HG02840 (cell line): Measurements from ENCODE around the gene EPAS1.
"Not testable (repeated sequence)": the region's sequence is repeated elsewhere in the genome, so short reads cannot be mapped to it uniquely, and the experiment has no call there.

Experiments
- ATAC-seq: cut with Tn5 transposase; IDR thresholded peaks from one replicate; pipeline ENCODE4 v1.9.1; 2021; ENCODE audit warnings: mild to moderate bottlenecking, moderate library complexity, moderate number of reproducible peaks; ENCODE audit not compliant: unreplicated experiment, low FRiP score

EPAS1 gene

DNA sequence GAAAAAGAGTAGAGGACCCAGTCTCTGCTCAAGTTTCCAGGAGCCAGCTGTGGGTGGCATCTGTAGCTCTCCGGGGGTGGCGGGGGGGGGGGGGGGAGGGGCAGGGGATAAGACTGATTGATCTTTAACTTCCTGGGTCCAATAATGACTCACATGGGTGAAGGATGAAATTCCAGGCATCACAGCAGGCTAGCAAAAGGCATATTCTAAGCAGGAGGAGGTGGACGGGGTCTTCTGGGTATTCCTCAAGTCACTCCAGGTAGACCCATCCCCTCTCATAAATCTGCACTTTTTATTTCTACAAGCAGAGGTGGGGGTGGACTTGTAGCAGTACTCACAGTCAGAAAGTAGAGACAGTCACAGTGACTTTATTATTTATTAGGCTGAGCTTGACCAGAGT, 96.7 kb downstream of the EPAS1 start:
- no peak for ATAC-seq

DNA sequence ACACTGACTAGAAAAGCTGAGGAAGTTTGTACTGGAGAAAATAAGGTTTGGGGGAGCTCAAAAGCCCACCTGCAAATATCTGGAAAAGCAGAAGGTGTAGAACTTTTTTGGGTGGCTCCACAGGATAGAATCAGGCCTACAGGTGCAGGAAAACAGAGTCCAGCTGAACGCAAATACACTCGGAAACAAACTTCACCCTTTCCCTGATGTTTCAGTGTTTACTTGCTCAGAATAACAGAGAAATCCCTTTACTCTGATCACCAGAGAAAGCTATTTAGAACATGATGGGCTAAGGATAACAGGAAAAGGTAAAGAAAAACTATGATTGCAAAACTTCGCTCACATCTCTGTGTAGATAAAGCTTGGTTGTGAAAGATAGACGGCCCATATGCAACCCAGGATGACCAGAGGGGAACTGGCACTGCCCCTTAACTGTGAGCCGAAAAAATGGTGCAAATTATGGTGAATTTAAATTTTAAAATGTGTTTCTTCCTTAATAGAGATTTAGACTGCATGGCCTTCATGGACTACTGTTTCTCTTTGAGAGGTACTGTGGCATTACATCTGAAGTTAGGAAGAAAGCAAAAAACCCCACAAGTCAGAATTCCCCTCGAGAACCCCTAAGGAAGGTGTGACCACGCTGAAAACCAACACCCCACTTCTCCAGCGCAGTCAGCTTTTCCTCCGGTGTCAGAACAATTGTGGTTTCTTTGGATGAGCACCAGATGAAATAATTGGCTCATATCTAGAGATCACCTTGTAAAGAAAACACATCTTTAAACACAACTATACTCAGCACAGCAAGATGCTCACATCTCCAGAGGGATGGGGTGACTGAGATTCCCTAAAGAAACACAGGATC, 97.7 kb downstream of the EPAS1 start:
- ATAC-seq = no peak

DNA sequence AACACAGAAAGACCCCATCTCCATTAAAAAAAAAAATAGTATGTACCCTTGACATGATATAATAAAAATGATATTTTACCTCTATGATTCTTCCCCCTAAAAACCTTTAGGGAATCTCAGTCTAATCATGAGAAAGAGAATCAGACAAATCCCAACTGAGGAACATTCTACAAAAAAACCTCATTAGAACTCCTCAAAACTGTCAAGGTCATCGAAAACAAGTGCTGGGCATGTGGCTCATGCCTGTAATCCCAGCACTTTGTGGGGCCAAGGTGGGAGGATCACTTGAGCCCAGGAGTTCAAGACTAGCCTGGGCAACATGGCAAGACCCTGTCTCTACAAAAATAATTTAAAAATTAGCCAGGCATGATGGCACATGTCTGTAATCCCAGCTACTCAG, 98.5 kb downstream of the EPAS1 start:
- ATAC-seq = not testable (repeated sequence)

DNA sequence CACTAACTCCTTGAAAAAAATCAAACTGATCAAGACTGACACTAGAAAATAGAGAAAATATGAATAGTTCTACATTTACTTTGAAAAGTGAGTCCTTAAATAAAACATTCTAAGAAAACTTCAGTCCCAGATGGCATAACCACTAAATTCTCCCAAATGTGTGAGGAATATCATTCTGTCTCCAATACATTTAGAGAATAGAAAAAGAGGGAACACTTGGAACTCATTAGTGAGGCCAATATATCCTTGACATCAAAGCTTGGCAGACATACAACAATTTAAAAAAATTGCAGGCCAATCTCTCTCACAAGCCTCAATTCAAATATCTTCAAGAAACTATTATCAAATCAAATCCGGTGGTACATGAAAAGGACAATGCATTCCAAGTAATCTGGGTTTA, 102.8 kb downstream of the EPAS1 start:
- ATAC-seq = no peak

DNA sequence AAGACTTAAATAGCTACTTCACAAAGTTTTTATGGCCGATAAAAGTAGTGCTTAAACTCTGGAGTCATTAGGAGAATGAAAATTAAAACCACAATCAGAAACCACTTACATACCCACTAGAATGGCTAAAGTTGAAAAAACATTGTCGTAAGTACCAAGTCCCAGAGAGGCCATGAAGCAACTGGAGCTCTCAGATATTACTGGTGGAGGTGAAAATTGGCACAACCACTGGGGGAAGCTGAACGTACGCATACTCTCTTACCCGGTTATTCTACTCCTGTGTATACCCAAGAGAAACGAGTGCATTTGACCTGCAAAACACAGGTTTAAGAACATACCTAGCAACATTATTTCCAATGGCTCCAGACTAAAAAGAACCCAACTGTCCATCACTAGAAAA, 105.7 kb downstream of the EPAS1 start:
- no peak for ATAC-seq

DNA sequence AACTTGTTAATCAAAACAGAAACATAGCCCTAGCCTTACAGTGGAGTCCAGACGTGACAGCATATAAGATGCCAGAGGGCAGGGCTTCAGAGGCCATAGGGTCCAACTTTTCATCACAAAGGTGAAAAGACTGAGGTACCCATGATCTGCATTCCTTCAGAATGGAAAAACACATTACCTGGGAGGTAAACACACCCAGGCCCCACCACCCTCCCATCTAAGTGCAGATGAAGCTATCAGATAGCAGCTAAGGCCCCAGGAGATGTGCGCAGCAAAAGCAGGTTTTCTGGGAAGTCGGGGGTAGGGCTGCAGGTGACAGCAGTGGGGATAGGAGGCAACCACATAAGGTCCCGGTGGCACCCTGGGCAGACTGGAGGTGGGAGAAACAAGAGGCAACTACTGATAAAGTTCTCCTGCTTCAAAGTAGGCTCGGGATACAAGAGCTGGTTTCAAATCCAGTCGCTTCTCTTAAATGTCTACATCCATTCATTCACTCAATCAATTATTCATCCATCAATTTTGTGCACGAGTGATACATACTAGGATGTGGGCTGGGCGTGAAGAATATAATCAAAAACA, 107.1 kb downstream of the EPAS1 start:
- no peak for ATAC-seq

DNA sequence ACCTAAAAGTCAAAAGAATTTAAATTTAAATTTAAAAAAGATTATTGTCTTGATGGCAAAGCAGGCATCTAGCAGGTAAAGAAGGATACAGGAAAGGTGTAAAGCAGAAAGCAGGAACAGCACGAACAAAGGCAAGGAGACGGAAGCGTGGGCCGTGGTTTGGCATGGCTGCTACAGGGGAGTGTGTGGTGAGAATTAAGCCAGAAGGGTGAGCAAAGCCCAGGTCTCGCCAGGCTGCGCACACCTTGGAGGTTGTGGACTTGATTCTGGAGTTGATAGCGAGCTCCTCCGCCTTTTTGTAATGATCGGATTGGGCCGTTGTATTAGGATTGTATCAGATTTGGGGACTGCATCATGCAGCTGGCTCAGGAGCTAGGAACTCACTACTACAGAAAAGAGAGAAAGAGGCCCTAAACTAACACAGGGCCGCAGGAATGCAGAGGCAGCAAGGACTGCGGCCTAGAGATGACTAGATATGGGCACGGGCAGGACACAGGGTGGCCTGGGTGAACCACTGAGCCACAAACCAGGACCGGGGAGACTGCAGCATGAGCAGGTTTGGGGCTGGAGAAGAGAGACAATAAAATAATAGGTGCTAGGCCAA, 110.7 kb downstream of the EPAS1 start:
- no peak for ATAC-seq

DNA sequence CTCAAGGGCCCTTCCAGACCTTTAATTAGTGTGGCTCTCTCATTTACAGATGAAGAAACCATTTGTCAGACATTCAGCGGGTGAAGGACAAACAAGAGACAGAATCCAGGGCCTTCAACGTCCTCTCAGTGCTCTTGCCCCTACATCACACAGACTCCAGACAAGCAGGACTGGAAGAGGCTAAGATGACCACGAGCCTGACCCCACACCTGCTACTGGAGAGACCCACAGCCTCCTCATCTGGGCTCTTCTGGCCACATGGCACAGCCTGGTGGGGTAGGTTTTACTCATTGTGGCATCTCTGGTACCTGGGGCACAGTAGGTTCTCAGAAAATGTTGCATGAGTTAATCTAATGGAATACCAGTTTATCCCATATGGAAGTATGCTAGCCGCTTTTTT, 112.5 kb downstream of the EPAS1 start:
- ATAC-seq = no peak

DNA sequence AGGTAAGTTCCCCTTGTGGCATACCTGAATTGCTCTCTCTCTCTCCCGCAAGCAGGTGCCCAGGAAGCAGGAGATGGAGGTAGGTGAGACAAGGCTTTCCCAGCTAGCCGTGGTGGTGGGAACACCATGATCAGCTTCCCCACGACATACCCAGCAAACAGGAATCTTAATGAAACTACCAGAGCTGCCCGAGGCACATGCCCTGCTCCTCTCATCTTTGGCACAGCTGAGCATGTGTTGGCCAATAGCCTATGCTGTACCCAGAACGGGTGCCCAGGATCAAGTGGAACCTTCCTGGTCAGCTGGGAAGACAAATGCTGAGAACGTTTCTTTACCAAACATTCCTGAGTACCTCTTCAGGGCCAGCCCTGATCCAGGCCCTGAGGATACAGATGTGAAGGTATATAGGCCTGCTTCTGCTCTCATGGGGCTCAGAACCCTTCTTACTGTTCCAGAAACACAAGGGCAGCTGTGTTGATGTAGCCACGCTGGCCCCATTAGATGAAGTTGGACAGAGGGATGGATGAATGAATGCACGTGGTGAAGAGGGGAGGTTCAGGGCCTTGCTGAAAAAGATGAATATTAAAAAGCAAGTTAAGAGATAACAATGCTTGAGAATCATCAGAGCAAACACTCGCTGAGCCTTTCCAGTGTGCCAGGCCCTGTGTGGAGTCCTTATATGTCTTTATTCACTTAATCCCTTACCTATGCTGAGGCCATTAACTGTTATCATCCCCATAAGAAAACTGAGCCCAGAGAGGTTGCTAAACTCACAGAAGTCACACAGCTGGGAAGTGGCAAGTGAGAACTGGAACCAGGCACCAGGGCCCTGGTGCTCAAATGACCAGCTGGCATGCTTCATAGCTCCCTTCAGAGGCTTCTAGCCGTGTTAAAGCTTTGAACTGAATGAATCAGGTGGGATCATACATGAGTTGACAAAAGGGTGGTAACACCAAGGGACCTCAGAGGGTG, 113.4 kb downstream of the EPAS1 start:
- no peak for ATAC-seq

DNA sequence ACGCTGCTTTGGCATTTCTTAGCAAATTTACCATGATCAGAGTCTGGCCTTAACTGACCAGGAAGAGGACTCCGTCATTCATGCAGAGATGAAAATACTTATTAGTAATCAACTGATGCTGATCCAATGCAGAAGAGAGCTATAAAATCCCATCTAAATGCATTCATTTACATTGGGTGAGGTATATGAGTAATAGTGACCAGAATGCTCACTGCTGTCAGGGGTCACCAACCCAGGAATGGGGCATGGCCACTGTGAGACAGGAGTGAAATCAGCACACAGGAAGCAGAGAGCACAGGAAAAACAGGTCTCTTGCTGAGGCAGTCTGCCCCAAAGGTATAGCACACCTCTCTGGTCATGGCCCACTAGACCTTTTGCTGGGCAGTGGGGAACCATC, 114.0 kb downstream of the EPAS1 start:
- ATAC-seq = no peak

DNA sequence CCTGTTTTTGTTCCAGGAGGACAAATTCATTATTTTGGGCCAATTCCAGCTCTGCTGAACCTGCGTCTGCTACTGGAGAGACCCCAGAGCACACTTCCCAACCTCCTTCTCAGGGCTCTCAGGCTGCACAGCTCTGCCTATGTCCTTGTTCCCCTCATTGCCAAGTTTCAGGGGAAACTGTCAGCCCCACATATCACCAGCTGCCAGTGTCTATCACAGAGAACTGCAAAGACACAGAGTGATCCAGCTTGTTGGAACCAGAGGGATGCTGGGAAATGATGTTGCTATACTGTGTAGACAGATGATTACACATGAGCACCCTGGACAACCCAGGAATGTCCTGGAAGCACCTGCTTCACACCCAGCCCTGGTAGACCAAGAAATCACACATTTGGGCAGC, 114.8 kb downstream of the EPAS1 start:
- ATAC-seq = no peak

DNA sequence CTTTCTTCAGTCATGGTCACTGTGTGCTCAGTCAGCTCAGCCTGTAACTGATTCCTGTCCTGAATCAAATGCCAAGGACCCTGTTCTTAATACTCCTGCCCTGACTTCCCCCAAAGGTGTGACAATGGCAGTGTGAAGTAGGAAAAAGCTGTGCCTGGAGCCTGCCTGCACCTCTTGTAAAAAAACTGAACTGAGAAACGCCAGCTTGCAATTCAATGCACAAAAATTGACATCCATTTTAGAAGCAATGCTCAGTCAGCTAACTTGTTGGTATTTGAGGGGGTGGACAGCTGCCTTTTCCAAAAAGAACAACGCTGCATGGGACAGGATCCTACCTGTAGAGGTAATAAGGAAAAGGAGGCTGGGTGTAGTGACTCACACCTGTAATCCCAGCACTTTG, 115.9 kb downstream of the EPAS1 start:
- no peak for ATAC-seq

DNA sequence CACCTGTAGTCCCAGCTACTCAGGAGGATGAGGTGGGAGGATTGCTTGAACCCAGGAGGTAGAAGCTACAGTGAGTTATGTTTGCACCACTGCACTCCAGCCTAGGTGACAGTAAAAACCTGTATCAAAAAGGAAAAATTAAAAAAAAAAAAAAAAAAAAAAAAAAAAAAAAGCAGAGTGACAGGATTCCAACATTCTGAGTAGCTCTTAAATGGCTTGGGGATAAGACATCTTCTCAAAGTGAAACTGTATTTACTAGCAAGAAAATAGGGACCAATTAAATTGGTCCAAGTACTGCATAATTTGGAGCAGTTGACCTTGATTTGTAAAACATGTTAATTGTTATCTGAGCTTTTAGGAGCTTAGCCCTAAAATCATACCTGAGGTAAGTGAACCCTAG, 116.4 kb downstream of the EPAS1 start:
- no peak for ATAC-seq

DNA sequence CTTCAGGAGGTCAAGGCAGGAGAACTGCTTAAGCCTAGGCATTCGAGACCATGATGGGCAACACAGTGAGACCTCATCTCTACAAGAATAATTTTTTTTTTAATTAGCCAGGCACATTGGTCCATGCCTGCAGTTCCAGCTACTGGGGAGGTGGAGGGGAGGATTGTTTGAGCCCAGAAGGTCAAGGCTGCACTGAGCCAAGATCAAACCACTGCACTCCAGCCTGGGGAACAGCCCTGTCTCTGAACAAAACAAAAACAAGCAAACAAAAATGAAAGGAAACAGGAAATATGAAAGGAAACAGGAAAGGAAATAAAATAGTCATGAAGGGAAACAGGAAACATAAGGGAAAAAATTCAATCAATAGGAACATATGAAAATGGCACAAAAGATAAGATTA, 117.5 kb downstream of the EPAS1 start:
- no peak for ATAC-seq

DNA sequence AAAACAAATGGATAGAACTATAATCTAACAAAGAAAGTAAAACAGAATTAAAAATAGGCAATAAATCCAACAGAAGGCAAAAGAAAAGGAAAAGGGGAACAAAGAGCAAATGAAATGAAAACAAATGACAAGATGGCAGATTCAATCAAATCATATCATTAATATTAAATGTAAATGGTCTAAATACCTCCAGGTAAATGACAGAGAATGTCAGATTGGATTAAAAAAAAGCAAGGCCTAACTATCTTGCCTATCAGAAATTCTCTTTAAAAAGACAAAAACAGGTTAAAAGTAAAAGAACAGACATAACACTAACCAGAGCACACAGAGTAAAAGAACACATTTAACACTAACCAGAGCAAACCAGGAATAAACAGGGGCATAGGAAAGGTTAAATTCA, 119.1 kb downstream of the EPAS1 start:
- ATAC-seq = no peak

DNA sequence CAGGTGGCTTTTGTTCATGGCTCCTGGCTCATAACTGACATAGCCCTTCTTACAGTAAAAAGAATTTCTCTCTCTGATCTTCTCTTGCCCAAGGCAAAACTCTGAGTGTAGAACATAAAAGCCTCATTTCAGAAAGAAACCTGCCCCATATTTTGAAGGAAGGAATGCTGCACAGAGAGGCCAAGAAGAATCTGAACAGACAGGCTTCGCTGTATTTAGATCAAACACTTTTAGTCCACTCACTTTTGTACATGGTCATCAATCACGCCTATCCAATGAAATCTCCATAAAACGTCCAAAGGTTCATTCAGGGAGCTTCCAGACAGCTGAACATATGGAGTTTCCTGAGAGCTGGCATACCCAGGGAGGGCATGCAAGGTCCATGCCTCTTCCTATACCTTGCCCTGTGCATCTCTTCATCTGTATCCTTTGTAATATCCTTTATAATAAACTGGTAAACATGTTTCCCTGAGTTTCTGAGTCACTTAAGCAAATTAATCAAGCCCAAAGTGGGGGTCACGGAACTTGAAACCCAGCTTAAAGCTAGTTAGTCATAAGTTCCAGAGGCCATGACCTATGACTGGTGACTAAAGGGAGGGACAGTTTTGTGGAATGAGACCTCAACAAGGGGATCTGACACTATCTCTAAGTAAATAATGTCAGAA, 119.7 kb downstream of the EPAS1 start:
- no peak for ATAC-seq

DNA sequence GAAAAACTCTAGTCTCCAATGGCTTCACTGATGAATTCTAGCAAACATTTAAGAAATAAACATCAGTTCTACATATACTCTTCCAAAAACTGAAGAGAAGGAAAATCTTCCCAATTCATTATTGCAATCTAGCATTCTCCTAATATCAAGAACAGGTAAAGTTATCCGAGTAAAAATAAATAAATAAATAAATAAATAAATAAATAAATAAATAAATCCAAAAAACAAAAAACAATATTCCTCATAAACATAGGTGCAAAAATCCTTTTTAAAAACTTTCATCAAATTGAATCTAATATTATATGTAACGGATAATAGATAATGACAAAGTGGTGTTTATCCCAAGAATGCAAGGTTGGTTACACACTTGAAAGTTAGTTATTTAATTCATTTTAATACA, 123.7 kb downstream of the EPAS1 start:
- ATAC-seq = no peak

DNA sequence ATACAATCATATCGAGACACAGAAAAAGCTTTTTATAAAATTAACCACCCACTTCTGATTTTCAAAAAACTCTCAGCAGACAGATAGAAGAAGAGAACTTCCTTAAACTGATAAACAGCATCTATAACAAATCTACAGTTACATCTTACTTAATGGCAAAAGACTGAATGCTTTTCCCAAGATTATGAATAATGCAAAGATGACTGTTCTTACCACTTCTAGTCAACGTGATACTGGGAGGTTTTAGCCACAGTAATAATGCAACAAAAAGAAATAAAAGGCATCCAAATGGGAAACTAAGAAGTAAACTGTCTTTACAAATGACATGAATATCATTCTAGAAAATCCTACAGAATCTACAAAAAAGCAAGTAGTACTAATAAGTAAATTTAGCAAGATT, 124.2 kb downstream of the EPAS1 start:
- ATAC-seq = no peak

DNA sequence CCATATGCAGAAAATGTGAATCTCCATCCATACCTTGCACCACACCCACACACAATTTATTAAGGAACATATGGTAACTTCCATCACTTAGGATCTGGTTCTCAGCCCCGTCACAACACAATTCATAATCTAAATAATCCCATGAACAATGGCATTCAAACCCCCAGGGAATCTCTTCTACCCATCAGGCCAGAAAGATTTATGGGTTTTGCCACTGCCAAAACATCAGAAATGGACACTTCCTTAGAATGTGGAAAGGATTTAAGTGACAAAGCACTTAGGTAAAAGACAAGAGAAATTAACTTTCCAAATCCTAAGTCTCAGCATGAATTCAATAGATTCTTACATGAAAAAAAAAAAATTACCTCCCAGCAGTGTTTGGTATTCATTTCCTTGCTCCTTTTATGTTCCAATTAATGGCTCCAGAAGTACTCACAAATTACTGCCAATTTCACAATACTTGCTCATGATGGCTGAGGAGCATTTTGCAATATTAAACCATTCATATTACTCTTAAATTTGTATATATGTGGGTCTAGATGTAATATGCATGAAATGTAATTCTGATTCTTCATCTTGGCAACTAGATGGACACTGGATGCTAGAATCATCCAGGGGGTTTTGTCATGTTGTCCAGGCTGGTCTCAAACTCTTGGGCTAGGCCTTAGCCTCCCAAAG, 125.6 kb downstream of the EPAS1 start:
- ATAC-seq = no peak

DNA sequence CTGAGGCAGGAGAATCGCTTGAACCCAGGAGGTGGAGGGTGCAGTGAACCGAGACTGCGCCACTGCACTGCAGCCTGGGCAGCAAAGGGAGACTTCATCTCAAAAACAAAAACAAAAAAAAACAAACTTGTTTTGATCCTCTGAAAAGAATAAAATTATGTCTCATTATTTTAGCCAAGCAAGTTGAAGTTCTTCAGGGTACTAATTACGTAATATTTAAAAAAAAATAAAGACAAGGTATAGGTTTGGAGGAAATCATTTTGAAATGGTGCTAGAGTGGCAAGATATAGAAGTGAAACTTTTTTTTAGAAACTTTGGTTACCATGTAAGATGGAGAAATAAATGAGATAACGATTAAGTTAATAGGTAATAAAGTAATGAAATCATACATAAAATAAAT, 127.7 kb downstream of the EPAS1 start:
- no peak for ATAC-seq
